Upper lobe of left lung (tissue), 4 donors: ENCODE data around the gene KCNJ18.

Source experiments
- CTCF ChIP-seq, 6 experiments: fragments of 450-650 bp in 4 of 6; fragments of 200-600 bp in 2 of 6; sonication (generic) in 2 of 6; IDR thresholded peaks; one replicate each; pipeline ENCODE4 v1.5.1; 2016 to 2019; ENCODE audit warnings: antibody characterized with exemption in 6 of 6
- POLR2AphosphoS5 ChIP-seq, 2 donors: sonication (generic); formaldehyde crosslinking; IDR thresholded peaks; one replicate each; pipeline ENCODE4 v1.5.1; 2017; ENCODE audit warnings: antibody characterized with exemption in 2 of 2

GRCh38 chr17:21677911-21678310 is 14.4 kb upstream of the KCNJ18 start:
- no peak for TF ChIP-seq CTCF (IDR thresholded peaks at IDR 0.05)
- TF ChIP-seq POLR2AphosphoS5 (IDR thresholded peaks at IDR 0.05) = no peak
